ENCODE measurements around the gene TFB2M. TPM values are rescaled to one million over a fixed set of nuclear protein-coding genes. Genes with fewer than 3 reads are reported as not detected.

The TFB2M gene
- polyA plus RNA-seq, 1 donor (not counting 4 experiments of a cell fraction or from before 2014, with no cell fraction given): 28.6 TPM

DNA sequence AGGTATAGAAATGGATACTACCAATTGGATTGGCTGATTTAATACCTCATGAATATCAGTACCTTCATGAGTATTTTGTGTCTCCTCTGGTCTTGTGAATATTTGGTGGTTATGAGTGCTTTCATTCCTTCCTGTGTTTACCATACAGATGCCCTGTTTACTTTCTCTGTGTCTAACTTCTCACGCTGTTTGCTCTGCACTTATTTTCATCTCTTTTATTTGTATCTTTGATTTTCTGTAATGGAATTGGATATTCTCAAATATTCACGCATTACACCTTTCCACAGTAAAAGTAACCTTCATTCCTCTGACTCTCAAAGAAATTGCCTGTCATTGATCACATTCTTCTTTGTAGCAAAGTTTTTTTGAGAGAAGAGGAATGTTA, 17.0 kb upstream of the TFB2M start:
- FAIRE-seq: no peak
- TF ChIP-seq, protein P1, sequence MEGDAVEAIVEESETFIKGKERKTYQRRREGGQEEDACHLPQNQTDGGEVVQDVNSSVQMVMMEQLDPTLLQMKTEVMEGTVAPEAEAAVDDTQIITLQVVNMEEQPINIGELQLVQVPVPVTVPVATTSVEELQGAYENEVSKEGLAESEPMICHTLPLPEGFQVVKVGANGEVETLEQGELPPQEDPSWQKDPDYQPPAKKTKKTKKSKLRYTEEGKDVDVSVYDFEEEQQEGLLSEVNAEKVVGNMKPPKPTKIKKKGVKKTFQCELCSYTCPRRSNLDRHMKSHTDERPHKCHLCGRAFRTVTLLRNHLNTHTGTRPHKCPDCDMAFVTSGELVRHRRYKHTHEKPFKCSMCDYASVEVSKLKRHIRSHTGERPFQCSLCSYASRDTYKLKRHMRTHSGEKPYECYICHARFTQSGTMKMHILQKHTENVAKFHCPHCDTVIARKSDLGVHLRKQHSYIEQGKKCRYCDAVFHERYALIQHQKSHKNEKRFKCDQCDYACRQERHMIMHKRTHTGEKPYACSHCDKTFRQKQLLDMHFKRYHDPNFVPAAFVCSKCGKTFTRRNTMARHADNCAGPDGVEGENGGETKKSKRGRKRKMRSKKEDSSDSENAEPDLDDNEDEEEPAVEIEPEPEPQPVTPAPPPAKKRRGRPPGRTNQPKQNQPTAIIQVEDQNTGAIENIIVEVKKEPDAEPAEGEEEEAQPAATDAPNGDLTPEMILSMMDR (optimal IDR thresholded peaks at IDR 0.05 in 1 of 3, IDR thresholded peaks at IDR 0.05 in 1 of 3, conservative IDR thresholded peaks at IDR 0.05 in 1 of 3; ENCODE audit: extremely low read depth in 1 of 3, insufficient read depth in 2 of 3, low read length in 3 of 3): no peak
- TF ChIP-seq EZH2 (IDR thresholded peaks at IDR 0.05; ENCODE audit: low read length): no peak

GRCh38 chr1:246582301-246583055, 16.4 kb upstream of the TFB2M start:
- H3K4me2 ChIP-seq (ENCODE audit: control insufficient read depth, extremely low read depth, insufficient read depth, low read depth, low read length): no peak overlapping the region
- H3K4me3 ChIP-seq (ENCODE audit: control insufficient read depth in 2 of 3, extremely low read depth in 1 of 3, insufficient read depth in 2 of 3, low read depth in 1 of 3, low read length in 3 of 3): no peak overlapping the region
- H3K79me2 ChIP-seq (ENCODE audit: control insufficient read depth, insufficient read depth, low read length): peaks cover 9% of the 10 kb centered on the region
- H2AFZ ChIP-seq (ENCODE audit: control insufficient read depth, low read length): no peak overlapping the region
- DNase-seq (ENCODE audit: low read depth, low spot score): no peak
- no peak overlapping the region for H3K27ac ChIP-seq (ENCODE audit: control insufficient read depth, insufficient read depth, low read length)
- dilution Hi-C loops (cut with MboI; ENCODE audit: extremely low pct_ligation_motif_present, low sequenced_read_pairs): no loop called here
- H3K4me1 ChIP-seq (ENCODE audit: control insufficient read depth, extremely low read depth, insufficient read depth, low read length): peaks cover 2% of the 10 kb centered on the region
- H3K9me1 ChIP-seq (ENCODE audit: control insufficient read depth, extremely low read depth, insufficient read depth, low read length): no peaks in the 10 kb centered on the region
- H3K27me3 ChIP-seq (ENCODE audit: control insufficient read depth, extremely low read depth, insufficient read depth, low read length): no peaks in the 10 kb centered on the region
- H3K36me3 ChIP-seq (ENCODE audit: control insufficient read depth in 2 of 2, extremely low read depth in 1 of 2, insufficient read depth in 2 of 2, low read length in 2 of 2): no peaks in the 10 kb centered on the region
- TF ChIP-seq, protein P1 (optimal IDR thresholded peaks at IDR 0.05 in 1 of 3, IDR thresholded peaks at IDR 0.05 in 1 of 3, conservative IDR thresholded peaks at IDR 0.05 in 1 of 3; ENCODE audit: extremely low read depth in 1 of 3, insufficient read depth in 2 of 3, low read length in 3 of 3): no peak
- no peak for TF ChIP-seq EZH2 (IDR thresholded peaks at IDR 0.05; ENCODE audit: low read length)
- no peaks in the 10 kb centered on the region for H4K20me1 ChIP-seq (ENCODE audit: control insufficient read depth, extremely low read depth, insufficient read depth, low read length)
- no peak for FAIRE-seq
- H3K9me3 ChIP-seq (ENCODE audit: control insufficient read depth, low read depth, low read length): no peaks in the 10 kb centered on the region
- no peak overlapping the region for H3K9ac ChIP-seq (ENCODE audit: control insufficient read depth, extremely low read depth, insufficient read depth, low read length)

More for the DNA sequence above, 17.0 kb upstream of the TFB2M start:
- no peak overlapping the region for H3K4me2 ChIP-seq (ENCODE audit: control insufficient read depth, extremely low read depth, insufficient read depth, low read depth, low read length)
- no peaks in the 10 kb centered on the region for H3K27me3 ChIP-seq (ENCODE audit: control insufficient read depth, extremely low read depth, insufficient read depth, low read length)
- H3K9me3 ChIP-seq (ENCODE audit: control insufficient read depth, low read depth, low read length): no peaks in the 10 kb centered on the region
- no peaks in the 10 kb centered on the region for H3K9me1 ChIP-seq (ENCODE audit: control insufficient read depth, extremely low read depth, insufficient read depth, low read length)
- no peak overlapping the region for H3K9ac ChIP-seq (ENCODE audit: control insufficient read depth, extremely low read depth, insufficient read depth, low read length)
- H3K79me2 ChIP-seq (ENCODE audit: control insufficient read depth, insufficient read depth, low read length): peaks cover 9% of the 10 kb centered on the region
- H3K27ac ChIP-seq (ENCODE audit: control insufficient read depth, insufficient read depth, low read length): no peak overlapping the region
- no peaks in the 10 kb centered on the region for H4K20me1 ChIP-seq (ENCODE audit: control insufficient read depth, extremely low read depth, insufficient read depth, low read length)
- dilution Hi-C loops (cut with MboI; ENCODE audit: extremely low pct_ligation_motif_present, low sequenced_read_pairs): no loop called here
- no peak for DNase-seq (ENCODE audit: low read depth, low spot score)
- no peak overlapping the region for H3K4me3 ChIP-seq (ENCODE audit: control insufficient read depth in 2 of 3, extremely low read depth in 1 of 3, insufficient read depth in 2 of 3, low read depth in 1 of 3, low read length in 3 of 3)
- no peak overlapping the region for H2AFZ ChIP-seq (ENCODE audit: control insufficient read depth, low read length)
- H3K36me3 ChIP-seq (ENCODE audit: control insufficient read depth in 2 of 2, extremely low read depth in 1 of 2, insufficient read depth in 2 of 2, low read length in 2 of 2): no peaks in the 10 kb centered on the region
- H3K4me1 ChIP-seq (ENCODE audit: control insufficient read depth, extremely low read depth, insufficient read depth, low read length): peaks cover 6% of the 10 kb centered on the region
